SK-N-SH (cell line): ENCODE results near the gene ARL3. TPM values are rescaled to one million over a fixed set of nuclear protein-coding genes. Genes with fewer than 3 reads are reported as not detected.
A peak's percentile ranks its signal among the peaks of the same experiment; 100 is the strongest.

Source experiments
- CTCF ChIA-PET: fragments of 300-600, 350-600 bp; formaldehyde crosslinking; extraction: SDS; loops from one replicate; lab custom pipeline; 2021; lab: Yijun Ruan, JAX
- POLR2A ChIA-PET: fragments of 350-600 bp; sonication (Branson Sonifier 250); formaldehyde crosslinking; extraction: SDS; loops from one replicate; lab custom pipeline; 2020; ENCODE audit warnings: antibody characterized with exemption, inconsistent platforms; lab: Yijun Ruan, JAX
- DNase-seq: peaks from one replicate; pipeline ENCODE4 v3.0.0; 2012
- H2AFZ ChIP-seq: fragments of 200-600 bp; sonication (generic); 2 replicates; pipeline ENCODE4 v1.8.1; 2016; ENCODE audit warnings: antibody characterized with exemption, mild to moderate bottlenecking, low read depth
- H3F3A ChIP-seq: fragments of 200-600 bp; sonication (generic); replicated peaks from 2 replicates; pipeline ENCODE3; 2016; ENCODE audit warnings: antibody characterized with exemption, mild to moderate bottlenecking; ENCODE audit not compliant: insufficient read depth
- H3K27ac ChIP-seq, 2 experiments: fragments of 200-500 bp in 1 of 2; fragments of 200-600 bp in 1 of 2; sonication (Bioruptor generic) in 1 of 2; sonication (generic), shearing (Covaris generic) in 1 of 2; 2 replicates each; pipeline versions ENCODE4 v1.5.1 to v1.6.1; 2014 to 2016; ENCODE audit warnings: low read depth in 2 of 2, inconsistent platforms in 1 of 2, low read length in 1 of 2, mild to moderate bottlenecking in 1 of 2, mixed read lengths in 1 of 2
- H3K27me3 ChIP-seq: fragments of 200-600 bp; sonication (generic), shearing (Covaris generic); 2 replicates; pipeline ENCODE4 v1.6.1; 2016; ENCODE audit warnings: mixed run types; ENCODE audit not compliant: insufficient read depth
- H3K36me3 ChIP-seq, 2 experiments: fragments of 200-500 bp in 1 of 2; fragments of 200-600 bp in 1 of 2; sonication (Bioruptor generic) in 1 of 2; sonication (generic) in 1 of 2; replicated peaks in 1 of 2; 2 replicates each; pipeline versions ENCODE3 to v1.5.1; 2014 to 2016; ENCODE audit warnings: low read length in 1 of 2, mild to moderate bottlenecking in 1 of 2; ENCODE audit not compliant: insufficient read depth in 2 of 2, control insufficient read depth in 1 of 2
- H3K4me1 ChIP-seq, 2 experiments: fragments of 200-500 bp in 1 of 2; fragments of 200-600 bp in 1 of 2; sonication (Bioruptor generic) in 1 of 2; sonication (generic), shearing (Covaris generic) in 1 of 2; 2 replicates each; pipeline versions ENCODE4 v1.5.1 to v1.6.1; 2014 to 2016; ENCODE audit warnings: low read depth in 1 of 2, low read length in 1 of 2, mixed run types in 1 of 2; ENCODE audit not compliant: insufficient read depth in 2 of 2, control insufficient read depth in 1 of 2
- H3K4me2 ChIP-seq: fragments of 200-600 bp; sonication (generic), shearing (Covaris generic); 2 replicates; pipeline ENCODE4 v1.6.1; 2017; ENCODE audit warnings: mixed run types
- H3K4me3 ChIP-seq, 2 experiments: fragments of 200-500 bp in 1 of 2; fragments of 200-600 bp in 1 of 2; sonication (Bioruptor generic) in 1 of 2; sonication (generic), shearing (Covaris generic) in 1 of 2; 2 replicates each; pipeline versions ENCODE4 v1.5.1 to v1.8.1; 2014 to 2016; ENCODE audit warnings: low read depth in 2 of 2, inconsistent platforms in 1 of 2, low read length in 1 of 2, mild to moderate bottlenecking in 1 of 2, mixed read lengths in 1 of 2, moderate library complexity in 1 of 2
- H3K79me2 ChIP-seq: fragments of 200-600 bp; sonication (generic); 2 replicates; pipeline ENCODE4 v1.8.1; 2017; ENCODE audit warnings: mild to moderate bottlenecking; ENCODE audit not compliant: insufficient read depth
- H3K9ac ChIP-seq: fragments of 200-600 bp; sonication (generic); 2 replicates; pipeline ENCODE4 v1.6.1; 2017; ENCODE audit warnings: mixed run types
- H3K9me2 ChIP-seq: fragments of 200-600 bp; sonication (generic); 2 replicates; pipeline ENCODE4 v1.6.1; 2017; ENCODE audit warnings: mixed run types
- H3K9me3 ChIP-seq: fragments of 200-600 bp; sonication (generic); 2 replicates; pipeline ENCODE4 v1.6.1; 2017; ENCODE audit warnings: mixed run types, mild to moderate bottlenecking, moderate library complexity
- H4K20me1 ChIP-seq: fragments of 200-600 bp; sonication (generic); 2 replicates; pipeline ENCODE4 v1.6.1; 2017; ENCODE audit warnings: mild to moderate bottlenecking, mixed run types; ENCODE audit not compliant: insufficient read depth
- FOSL2 ChIP-seq: IDR thresholded peaks from 2 replicates; pipeline ENCODE4 v1.4.0; 2012; ENCODE audit warnings: low read depth, mild to moderate bottlenecking, moderate library complexity, borderline replicate concordance
- GABPA ChIP-seq: IDR thresholded peaks from 2 replicates; pipeline ENCODE4 v1.4.0; 2012; ENCODE audit warnings: low read depth, mild to moderate bottlenecking
- GATA2 ChIP-seq: sonication (generic); formaldehyde crosslinking; IDR thresholded peaks from 2 replicates; pipeline ENCODE4 v1.5.0; 2020; ENCODE audit warnings: mild to moderate bottlenecking, missing genetic modification reagents
- MEF2A ChIP-seq: IDR thresholded peaks from 2 replicates; pipeline ENCODE4 v1.4.0; 2012; ENCODE audit warnings: low read depth, borderline replicate concordance
- POLR2AphosphoS5 ChIP-seq: IDR thresholded peaks from 2 replicates; pipeline ENCODE4 v1.6.1; 2012; ENCODE audit warnings: low read depth, low read length
- RAD21 ChIP-seq: IDR thresholded peaks from 2 replicates; pipeline ENCODE4 v1.6.1; 2012; ENCODE audit warnings: mild to moderate bottlenecking, low read length
- RXRA ChIP-seq: IDR thresholded peaks from 2 replicates; pipeline ENCODE4 v1.4.0; 2012; ENCODE audit warnings: low read depth, mild to moderate bottlenecking, borderline replicate concordance
- SIN3A ChIP-seq: IDR thresholded peaks from 2 replicates; pipeline ENCODE4 v1.6.1; 2012; ENCODE audit warnings: low read depth, mild to moderate bottlenecking, low read length, moderate library complexity, borderline replicate concordance
- USF2 ChIP-seq: fragments of 150-350 bp; IDR thresholded peaks from 2 replicates; pipeline ENCODE4 v1.6.1; 2017; ENCODE audit warnings: antibody characterized with exemption, low read length, low read depth, borderline replicate concordance
- ZBTB33 ChIP-seq: IDR thresholded peaks from 2 replicates; pipeline ENCODE4 v1.4.0; 2012; ENCODE audit warnings: low read depth, borderline replicate concordance
- WGBS: methylation state at CpG from one replicate; pipeline ENCODE4 v1.1.6; 2017; ENCODE audit warnings: low lambda C conversion rate; 5-methylcytosine and 5-hydroxymethylcytosine counted together
- polyA plus RNA-seq, 3 experiments: library from polyadenylated mRNA; depleted of rRNA; stranded (reverse); fragments of >200 nt; gene quantifications; 2 replicates each; pipeline ENCODE4 v1.2.3, GENCODE V29; 2012
- TF ChIP-seq, protein P1 (sequence below): IDR thresholded peaks from 2 replicates; pipeline ENCODE4 v1.6.1; 2012; ENCODE audit warnings: mild to moderate bottlenecking, low read depth, low read length, moderate library complexity

Gene ARL3
- polyA plus RNA-seq, 1 of the 3 experiments (the other 2 are of a cell fraction) = 11.2 TPM

DNA sequence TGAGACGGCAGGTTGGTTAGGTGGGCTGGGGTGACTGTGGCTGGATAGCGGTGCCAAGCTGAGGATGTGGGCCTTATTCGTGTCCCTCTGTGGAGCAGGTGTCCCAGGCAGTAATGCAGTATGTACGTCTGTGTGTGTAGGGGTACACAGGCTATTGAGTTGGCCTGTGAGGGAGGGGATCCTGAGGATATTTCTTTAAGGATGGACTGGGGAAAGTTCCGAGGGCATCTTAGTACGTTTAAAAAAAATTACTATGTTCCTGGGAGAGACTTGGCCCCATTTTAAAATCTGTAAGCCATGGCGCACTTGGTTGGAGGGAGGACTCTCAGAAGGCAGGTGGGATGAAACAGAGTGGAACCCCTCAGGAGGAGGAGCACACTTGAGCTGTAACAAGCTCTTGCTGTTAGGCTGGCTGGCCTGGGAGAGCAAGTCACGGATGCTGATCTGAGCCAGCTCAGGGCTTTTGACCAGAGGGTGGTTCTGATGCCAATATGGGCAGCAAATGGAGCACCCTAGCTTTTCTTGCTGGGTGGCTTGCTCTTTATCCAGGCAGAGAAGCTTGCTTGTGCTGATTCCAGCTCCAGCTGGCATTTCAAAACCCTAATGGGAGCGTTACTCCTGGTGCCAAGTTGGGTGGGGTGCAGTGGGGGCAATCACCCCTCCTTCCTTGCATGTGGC is 30.3 kb upstream of the ARL3 start:
- Histone ChIP-seq H3K9me3 (no peaks in the 10 kb centered on the region), H3K9ac (peak overlapping the region; percentile 84), H3K27me3 (no peaks in the 10 kb centered on the region), H2AFZ (peak overlapping the region; percentile 38; the same call in 1 of the 2 replicates), H3K27ac (peak overlapping the region in 1 of 2 experiments; percentile 68; a peak in 2 of 4 replicates), H3K4me3 (peak overlapping the region; percentile 85 to 90), H3K4me1 (peaks cover 8 to 9% of the 10 kb centered on the region in 2 experiments; a peak in 1 of 4 replicates), H3F3A (peaks cover 7% of the 10 kb centered on the region), H3K36me3 (no peaks in the 10 kb centered on the region), H3K79me2 (peaks cover 56% of the 10 kb centered on the region), H4K20me1 (peaks cover 12% of the 10 kb centered on the region), H3K9me2 (no peaks in the 10 kb centered on the region), H3K4me2 (peak overlapping the region; percentile 95)
- ChIA-PET CTCF (interaction anchor here (1.0 to 2.5 kb wide), 3 partner anchors 8 to 447 kb away, joined by 3 to 5 read pairs (median 3); no protein-coding TSS in a partner anchor), POLR2A (interaction anchor here (1.5 kb wide), 1 partner anchor 121 kb away, joined by 4 read pairs; no protein-coding TSS in a partner anchor)
- TF ChIP-seq POLR2AphosphoS5 = no peak
- TF ChIP-seq USF2 = no peak
- TF ChIP-seq RAD21 = no peak
- TF ChIP-seq, protein P1, sequence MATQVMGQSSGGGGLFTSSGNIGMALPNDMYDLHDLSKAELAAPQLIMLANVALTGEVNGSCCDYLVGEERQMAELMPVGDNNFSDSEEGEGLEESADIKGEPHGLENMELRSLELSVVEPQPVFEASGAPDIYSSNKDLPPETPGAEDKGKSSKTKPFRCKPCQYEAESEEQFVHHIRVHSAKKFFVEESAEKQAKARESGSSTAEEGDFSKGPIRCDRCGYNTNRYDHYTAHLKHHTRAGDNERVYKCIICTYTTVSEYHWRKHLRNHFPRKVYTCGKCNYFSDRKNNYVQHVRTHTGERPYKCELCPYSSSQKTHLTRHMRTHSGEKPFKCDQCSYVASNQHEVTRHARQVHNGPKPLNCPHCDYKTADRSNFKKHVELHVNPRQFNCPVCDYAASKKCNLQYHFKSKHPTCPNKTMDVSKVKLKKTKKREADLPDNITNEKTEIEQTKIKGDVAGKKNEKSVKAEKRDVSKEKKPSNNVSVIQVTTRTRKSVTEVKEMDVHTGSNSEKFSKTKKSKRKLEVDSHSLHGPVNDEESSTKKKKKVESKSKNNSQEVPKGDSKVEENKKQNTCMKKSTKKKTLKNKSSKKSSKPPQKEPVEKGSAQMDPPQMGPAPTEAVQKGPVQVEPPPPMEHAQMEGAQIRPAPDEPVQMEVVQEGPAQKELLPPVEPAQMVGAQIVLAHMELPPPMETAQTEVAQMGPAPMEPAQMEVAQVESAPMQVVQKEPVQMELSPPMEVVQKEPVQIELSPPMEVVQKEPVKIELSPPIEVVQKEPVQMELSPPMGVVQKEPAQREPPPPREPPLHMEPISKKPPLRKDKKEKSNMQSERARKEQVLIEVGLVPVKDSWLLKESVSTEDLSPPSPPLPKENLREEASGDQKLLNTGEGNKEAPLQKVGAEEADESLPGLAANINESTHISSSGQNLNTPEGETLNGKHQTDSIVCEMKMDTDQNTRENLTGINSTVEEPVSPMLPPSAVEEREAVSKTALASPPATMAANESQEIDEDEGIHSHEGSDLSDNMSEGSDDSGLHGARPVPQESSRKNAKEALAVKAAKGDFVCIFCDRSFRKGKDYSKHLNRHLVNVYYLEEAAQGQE = no peak
- TF ChIP-seq MEF2A = no peak
- no peak for TF ChIP-seq GATA2 (CRISPR knock-in tag)
- no peak for TF ChIP-seq ZBTB33
- no peak for TF ChIP-seq SIN3A
- TF ChIP-seq GABPA = no peak
- TF ChIP-seq RXRA = no peak
- TF ChIP-seq FOSL2 = no peak
- DNase-seq = no peak
- 6% methylated on average over 9 of the region's 9 CpGs for WGBS
